ENCODE results near the gene ZRANB2.

The ZRANB2 gene

GRCh38 chr1:71080739-71081696, at the start of gene ZRANB2:
TSS of gene ZRANB2 (minus strand) at chr1:71081035. CDS start at chr1:71080995, 40 bp downstream.
- DNase-seq: peak; percentile 98

GRCh38 chr1:71128060-71128459, 47.2 kb upstream of the ZRANB2 start:
- no peak for DNase-seq

GRCh38 chr1:71118086-71118485, 37.3 kb upstream of the ZRANB2 start:
- no peak for DNase-seq

- no peak for DNase-seq
These were observed 35.9 kb upstream of the ZRANB2 start for GRCh38 chr1:71116729-71117128.

- DNase-seq: no peak
These were observed 26.0 kb upstream of the ZRANB2 start for GRCh38 chr1:71106658-71107322.

GRCh38 chr1:71104417-71104816, 23.6 kb upstream of the ZRANB2 start:
- no peak for DNase-seq

- DNase-seq: no peak
These were observed 21.1 kb upstream of the ZRANB2 start for GRCh38 chr1:71101839-71102376.

- DNase-seq: no peak
These were observed 16.6 kb upstream of the ZRANB2 start for GRCh38 chr1:71097428-71097827.

GRCh38 chr1:71094913-71095312, 14.1 kb upstream of the ZRANB2 start:
- no peak for DNase-seq

- no peak for DNase-seq
These were observed 13.1 kb upstream of the ZRANB2 start for GRCh38 chr1:71093938-71094337.

- no peak for DNase-seq
These were observed 8.9 kb upstream of the ZRANB2 start for GRCh38 chr1:71089536-71090270.

- no peak for DNase-seq
These were observed 7.9 kb upstream of the ZRANB2 start for GRCh38 chr1:71088645-71089287.

GRCh38 chr1:71087713-71088112, 6.9 kb upstream of the ZRANB2 start:
- no peak for DNase-seq

GRCh38 chr1:71087060-71087459, 6.2 kb upstream of the ZRANB2 start:
- DNase-seq: no peak

- no peak for DNase-seq
These were observed 5.5 kb upstream of the ZRANB2 start for GRCh38 chr1:71086331-71086730.

GRCh38 chr1:71083271-71083670, 2.4 kb upstream of the ZRANB2 start:
- no peak for DNase-seq

GRCh38 chr1:71081697-71082080, 854 bp upstream of the ZRANB2 start:
- no peak for DNase-seq

GRCh38 chr1:71080230-71080738, 551 bp downstream of the ZRANB2 start:
- DNase-seq: no peak

- DNase-seq: no peak
These were observed 6.2 kb downstream of the ZRANB2 start for GRCh38 chr1:71074681-71075080.

- DNase-seq: no peak
These were observed 8.6 kb downstream of the ZRANB2 start for GRCh38 chr1:71072273-71072672.

GRCh38 chr1:71071720-71072119, 9.1 kb downstream of the ZRANB2 start:
- no peak for DNase-seq
